ENCODE data around the gene GLUD1.
A peak's percentile ranks its signal among the peaks of the same experiment; 100 is the strongest.
"Not testable (repeated sequence)": the region's sequence is repeated elsewhere in the genome, so short reads cannot be mapped to it uniquely, and the experiment has no call there.

GLUD1 gene

DNA sequence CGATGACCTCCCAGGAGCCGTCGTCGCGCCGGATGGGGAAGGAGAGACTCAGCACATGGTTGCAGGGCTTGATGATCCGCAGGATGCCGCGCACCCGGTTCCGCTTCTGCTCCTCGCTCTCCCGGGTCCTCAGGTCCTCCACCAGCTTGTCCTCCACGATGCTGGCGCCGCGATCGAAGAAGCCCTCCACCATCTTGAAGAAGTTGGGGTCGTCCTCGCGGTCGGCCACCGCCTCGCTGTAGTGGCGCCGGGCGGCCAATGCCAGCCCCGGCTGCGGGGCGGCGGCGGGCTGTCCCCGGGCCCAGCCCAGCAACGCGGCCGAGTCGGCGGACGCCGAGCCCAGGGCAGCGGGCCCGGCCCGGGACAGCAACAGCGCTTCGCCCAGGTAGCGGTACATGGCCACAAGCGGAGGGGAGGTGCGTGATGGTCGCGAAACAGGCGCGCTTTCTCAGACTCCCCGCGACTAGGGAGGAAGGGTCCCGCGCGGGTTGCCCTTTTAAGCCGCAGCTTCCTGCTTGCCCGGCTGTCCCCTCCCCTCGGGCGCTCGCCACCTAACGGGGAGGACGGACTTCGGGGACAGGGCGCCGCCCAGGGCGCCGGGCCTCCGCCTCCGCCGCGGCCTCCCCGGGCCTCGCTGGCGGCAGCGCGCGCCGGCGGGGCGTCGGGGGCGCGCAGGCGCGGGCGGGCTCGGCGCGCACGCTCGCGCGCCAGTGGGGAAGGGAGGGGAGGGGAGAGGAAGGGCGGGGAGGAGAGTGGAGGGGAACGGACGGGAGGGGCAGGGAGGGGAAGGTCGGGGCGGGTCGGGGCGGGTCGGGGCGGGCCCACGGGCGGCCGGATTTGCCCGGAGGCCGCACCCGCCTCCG lies at the start of gene GLUD1, which contains the start of gene SHLD2:
Gene GLUD1, minus strand, starts transcription at position 471 of the 863 bp plus-strand sequence. Its CDS starts 74 bp downstream, at position 397.
Gene SHLD2, plus strand, starts transcription at position 834 of the 863 bp plus-strand sequence. CDS start 56,149 bp downstream, outside the sequence.
- Histone ChIP-seq H3K79me2 (ENCODE audit: control insufficient read depth, low read length) (peaks cover 88% of the 10 kb centered on the region), H3K4me1 (ENCODE audit: control insufficient read depth, low read length) (peaks cover 44% of the 10 kb centered on the region), H3K27me3 (ENCODE audit: control insufficient read depth, low read length) (no peaks in the 10 kb centered on the region), H3F3A (ENCODE audit: control insufficient read depth, insufficient read depth) (no peaks in the 10 kb centered on the region), H3K27ac (ENCODE audit: low read depth, low read length) (peak within 1 kb of the TSS; percentile 78), H3K9me3 (ENCODE audit: control insufficient read depth, insufficient read depth, low read length) (no peaks in the 10 kb centered on the region), H3K4me2 (ENCODE audit: low read length) (peak within 1 kb of the TSS; percentile 89), H4K20me1 (ENCODE audit: control insufficient read depth, insufficient read depth, low read depth, low read length) (peaks cover 24% of the 10 kb centered on the region), H3K4me3 (ENCODE audit: low read length) (peak within 1 kb of the TSS; percentile 93), H3K9me2 (replicated peaks; ENCODE audit: control insufficient read depth, low read length) (no peaks in the 10 kb centered on the region), H3K36me3 (ENCODE audit: control insufficient read depth, low read length) (peaks cover 57% of the 10 kb centered on the region)
- TF ChIP-seq, protein P1, sequence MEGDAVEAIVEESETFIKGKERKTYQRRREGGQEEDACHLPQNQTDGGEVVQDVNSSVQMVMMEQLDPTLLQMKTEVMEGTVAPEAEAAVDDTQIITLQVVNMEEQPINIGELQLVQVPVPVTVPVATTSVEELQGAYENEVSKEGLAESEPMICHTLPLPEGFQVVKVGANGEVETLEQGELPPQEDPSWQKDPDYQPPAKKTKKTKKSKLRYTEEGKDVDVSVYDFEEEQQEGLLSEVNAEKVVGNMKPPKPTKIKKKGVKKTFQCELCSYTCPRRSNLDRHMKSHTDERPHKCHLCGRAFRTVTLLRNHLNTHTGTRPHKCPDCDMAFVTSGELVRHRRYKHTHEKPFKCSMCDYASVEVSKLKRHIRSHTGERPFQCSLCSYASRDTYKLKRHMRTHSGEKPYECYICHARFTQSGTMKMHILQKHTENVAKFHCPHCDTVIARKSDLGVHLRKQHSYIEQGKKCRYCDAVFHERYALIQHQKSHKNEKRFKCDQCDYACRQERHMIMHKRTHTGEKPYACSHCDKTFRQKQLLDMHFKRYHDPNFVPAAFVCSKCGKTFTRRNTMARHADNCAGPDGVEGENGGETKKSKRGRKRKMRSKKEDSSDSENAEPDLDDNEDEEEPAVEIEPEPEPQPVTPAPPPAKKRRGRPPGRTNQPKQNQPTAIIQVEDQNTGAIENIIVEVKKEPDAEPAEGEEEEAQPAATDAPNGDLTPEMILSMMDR (IDR thresholded peaks at IDR 0.05; ENCODE audit: low read depth, low read length, poor library complexity, severe bottlenecking) = no peak
- TF ChIP-seq EZH2phosphoT487 (IDR thresholded peaks at IDR 0.05; ENCODE audit: borderline replicate concordance, low read length) = no peak

DNA sequence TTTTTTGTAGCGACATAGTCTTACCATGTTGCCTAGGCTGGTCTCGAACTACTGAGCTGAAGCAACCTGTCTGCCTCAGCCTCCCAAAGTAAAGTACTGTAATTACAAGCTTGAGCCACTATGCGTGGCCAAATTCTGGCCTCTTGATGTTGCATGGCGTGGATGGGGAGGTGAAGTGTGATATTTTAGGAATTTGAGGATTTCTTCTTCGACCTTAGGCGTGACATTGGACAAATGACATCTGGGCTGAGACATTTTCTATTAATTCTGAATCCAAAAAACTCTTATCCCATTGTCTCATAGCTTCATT lies 48.4 kb upstream of the GLUD1 start:
- not testable (repeated sequence) for H4K20me1 ChIP-seq (ENCODE audit: control insufficient read depth, insufficient read depth, low read depth, low read length); H3K27me3 ChIP-seq (ENCODE audit: control insufficient read depth, low read length); H3K27ac ChIP-seq (ENCODE audit: low read depth, low read length); H3K9me2 ChIP-seq (replicated peaks; ENCODE audit: control insufficient read depth, low read length); H3F3A ChIP-seq (ENCODE audit: control insufficient read depth, insufficient read depth); H3K4me2 ChIP-seq (ENCODE audit: low read length); H3K9me3 ChIP-seq (ENCODE audit: control insufficient read depth, insufficient read depth, low read length); H3K4me3 ChIP-seq (ENCODE audit: low read length); H3K4me1 ChIP-seq (ENCODE audit: control insufficient read depth, low read length); H3K79me2 ChIP-seq (ENCODE audit: control insufficient read depth, low read length); H3K36me3 ChIP-seq (ENCODE audit: control insufficient read depth, low read length)

DNA sequence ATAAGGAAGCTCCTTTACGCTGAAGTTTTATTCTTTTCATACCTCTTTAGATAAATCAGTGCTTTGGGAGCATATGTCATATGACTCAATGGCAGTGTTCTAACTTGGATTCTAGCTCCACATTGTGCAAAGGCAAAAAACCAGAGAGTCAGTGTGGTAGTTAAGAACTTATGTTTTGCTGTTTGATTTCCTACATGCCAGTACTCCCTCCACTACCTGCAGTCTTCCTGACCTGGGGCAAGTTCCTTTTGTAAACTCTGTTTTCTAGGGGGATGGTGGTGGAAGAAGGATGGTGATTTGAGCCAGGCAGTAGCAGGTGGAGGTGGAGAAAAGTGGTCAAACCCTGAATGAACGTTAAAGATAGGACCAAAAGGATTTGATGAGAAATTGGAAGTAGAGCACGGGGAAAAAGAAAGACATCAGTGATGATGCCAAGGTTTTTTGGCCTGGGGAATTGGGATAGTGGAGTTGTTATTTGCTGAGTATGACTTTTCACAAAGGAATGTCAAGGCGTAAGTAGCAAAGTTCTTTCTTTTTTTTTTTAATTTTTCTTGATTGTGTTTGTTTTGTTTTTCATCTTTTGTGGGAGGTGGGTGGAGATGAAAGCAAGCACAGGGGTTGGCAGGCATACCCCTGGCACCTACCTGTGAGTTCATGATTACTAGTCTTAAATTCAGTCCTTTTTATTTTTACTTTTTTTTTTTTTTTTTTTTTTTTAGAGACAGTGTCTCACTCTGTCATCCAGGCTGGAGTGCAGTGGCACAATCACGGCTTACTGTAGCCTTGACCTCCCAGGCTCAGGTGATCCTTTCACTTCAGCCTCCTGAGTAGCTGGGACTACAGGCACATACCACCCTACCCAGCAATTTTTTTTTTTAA lies 47.8 kb upstream of the GLUD1 start:
- H3K9me3 ChIP-seq (ENCODE audit: control insufficient read depth, insufficient read depth, low read length); H3K4me3 ChIP-seq (ENCODE audit: low read length); H3K4me1 ChIP-seq (ENCODE audit: control insufficient read depth, low read length); H3K27me3 ChIP-seq (ENCODE audit: control insufficient read depth, low read length); H3K4me2 ChIP-seq (ENCODE audit: low read length); H3K79me2 ChIP-seq (ENCODE audit: control insufficient read depth, low read length); H3K27ac ChIP-seq (ENCODE audit: low read depth, low read length); H3K36me3 ChIP-seq (ENCODE audit: control insufficient read depth, low read length); H3F3A ChIP-seq (ENCODE audit: control insufficient read depth, insufficient read depth); H4K20me1 ChIP-seq (ENCODE audit: control insufficient read depth, insufficient read depth, low read depth, low read length); H3K9me2 ChIP-seq (replicated peaks; ENCODE audit: control insufficient read depth, low read length): not testable (repeated sequence)

DNA sequence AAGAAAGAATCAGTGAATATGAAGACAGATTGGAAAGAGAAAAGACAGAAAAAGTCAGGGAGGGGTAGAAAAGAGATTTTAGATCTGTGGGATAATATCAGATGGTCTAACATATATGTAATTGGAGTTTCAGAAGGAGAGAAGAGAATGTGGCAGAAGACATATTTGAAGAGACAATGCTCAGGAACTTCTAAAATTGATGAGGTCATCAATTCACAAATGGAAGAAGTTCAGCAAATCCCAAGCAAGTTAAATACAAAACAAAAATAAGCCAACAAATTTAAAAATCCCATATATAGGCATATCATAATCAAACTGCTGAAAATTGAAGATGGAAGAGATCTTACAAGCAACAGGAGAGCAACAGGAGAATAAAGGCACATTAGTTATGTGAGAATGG lies 42.8 kb upstream of the GLUD1 start:
- not testable (repeated sequence) for H4K20me1 ChIP-seq (ENCODE audit: control insufficient read depth, insufficient read depth, low read depth, low read length); H3K79me2 ChIP-seq (ENCODE audit: control insufficient read depth, low read length); H3F3A ChIP-seq (ENCODE audit: control insufficient read depth, insufficient read depth); H3K4me3 ChIP-seq (ENCODE audit: low read length); H3K9me2 ChIP-seq (replicated peaks; ENCODE audit: control insufficient read depth, low read length); H3K27me3 ChIP-seq (ENCODE audit: control insufficient read depth, low read length); H3K4me1 ChIP-seq (ENCODE audit: control insufficient read depth, low read length); H3K27ac ChIP-seq (ENCODE audit: low read depth, low read length); H3K36me3 ChIP-seq (ENCODE audit: control insufficient read depth, low read length); H3K9me3 ChIP-seq (ENCODE audit: control insufficient read depth, insufficient read depth, low read length); H3K4me2 ChIP-seq (ENCODE audit: low read length)

DNA sequence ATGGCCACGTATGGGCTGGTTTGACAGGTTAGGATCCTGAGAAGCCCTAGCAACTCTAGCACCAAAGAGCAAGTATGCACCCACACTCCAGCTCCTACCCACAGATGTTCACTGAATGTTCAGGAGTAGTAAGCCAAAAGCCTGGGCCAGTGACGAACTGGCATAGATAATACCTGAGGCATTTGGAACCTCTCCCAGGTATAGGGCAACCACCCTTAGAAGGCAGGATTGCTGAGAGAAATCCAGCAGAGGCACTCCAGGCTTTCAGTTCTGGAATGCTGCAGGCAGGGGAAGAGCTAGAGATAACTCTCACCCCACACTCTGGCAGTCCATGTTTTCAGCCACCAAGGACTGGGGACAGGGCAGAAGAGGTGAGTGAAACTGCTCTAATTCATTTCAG lies 39.8 kb upstream of the GLUD1 start:
- H3K36me3 ChIP-seq (ENCODE audit: control insufficient read depth, low read length); H3K27me3 ChIP-seq (ENCODE audit: control insufficient read depth, low read length); H3K4me2 ChIP-seq (ENCODE audit: low read length); H3K9me2 ChIP-seq (replicated peaks; ENCODE audit: control insufficient read depth, low read length); H3K9me3 ChIP-seq (ENCODE audit: control insufficient read depth, insufficient read depth, low read length); H3F3A ChIP-seq (ENCODE audit: control insufficient read depth, insufficient read depth); H3K79me2 ChIP-seq (ENCODE audit: control insufficient read depth, low read length); H4K20me1 ChIP-seq (ENCODE audit: control insufficient read depth, insufficient read depth, low read depth, low read length); H3K4me3 ChIP-seq (ENCODE audit: low read length); H3K27ac ChIP-seq (ENCODE audit: low read depth, low read length): not testable (repeated sequence)
- peaks cover 13% of the 10 kb centered on the region for H3K4me1 ChIP-seq (ENCODE audit: control insufficient read depth, low read length)

DNA sequence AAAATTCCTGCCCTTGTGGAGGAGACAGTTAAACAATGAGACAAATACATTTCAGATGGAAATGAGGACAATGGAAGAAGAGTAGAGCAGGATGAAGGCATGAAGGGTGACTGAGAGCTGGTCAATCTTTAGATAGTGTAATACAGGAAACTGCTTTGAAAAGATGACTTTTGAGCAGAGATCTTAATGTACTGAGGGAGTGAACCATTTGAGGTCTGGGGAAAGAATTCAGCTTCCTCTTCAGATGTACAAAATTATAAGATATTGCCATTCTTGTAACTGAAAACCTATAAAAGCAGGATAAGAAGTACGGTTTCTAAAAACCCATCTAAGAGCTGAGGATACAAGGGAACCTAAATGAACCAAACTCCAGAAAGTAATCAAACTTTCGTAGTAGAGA lies 39.3 kb upstream of the GLUD1 start:
- not testable (repeated sequence) for H3K9me3 ChIP-seq (ENCODE audit: control insufficient read depth, insufficient read depth, low read length); H3K79me2 ChIP-seq (ENCODE audit: control insufficient read depth, low read length); H3K27me3 ChIP-seq (ENCODE audit: control insufficient read depth, low read length); H3F3A ChIP-seq (ENCODE audit: control insufficient read depth, insufficient read depth); H4K20me1 ChIP-seq (ENCODE audit: control insufficient read depth, insufficient read depth, low read depth, low read length); H3K36me3 ChIP-seq (ENCODE audit: control insufficient read depth, low read length); H3K9me2 ChIP-seq (replicated peaks; ENCODE audit: control insufficient read depth, low read length); H3K4me3 ChIP-seq (ENCODE audit: low read length); H3K27ac ChIP-seq (ENCODE audit: low read depth, low read length); H3K4me2 ChIP-seq (ENCODE audit: low read length)
- peaks cover 13% of the 10 kb centered on the region for H3K4me1 ChIP-seq (ENCODE audit: control insufficient read depth, low read length)

DNA sequence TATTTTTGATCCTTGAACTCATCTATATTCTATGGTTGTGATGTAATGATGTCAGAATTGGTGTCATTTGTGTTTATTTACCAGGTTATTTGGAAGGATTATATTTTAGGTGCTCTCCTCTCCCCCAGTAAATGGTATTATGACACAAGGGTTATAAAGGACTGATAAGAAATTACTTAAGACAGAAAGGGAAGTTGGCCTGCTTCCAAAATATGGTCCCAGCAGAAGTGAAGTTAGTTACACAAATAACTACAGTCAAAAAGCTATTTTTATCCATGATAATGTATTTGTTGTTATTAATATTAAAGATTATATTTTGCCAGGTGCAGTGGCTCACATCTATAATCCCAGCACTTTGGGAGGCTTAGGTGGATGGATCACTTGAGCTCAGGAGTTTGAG lies 37.5 kb upstream of the GLUD1 start:
- peaks cover 13% of the 10 kb centered on the region for H3K4me1 ChIP-seq (ENCODE audit: control insufficient read depth, low read length)
- peak overlapping the region; percentile 33; the same call in 1 of the 2 replicates for H3K4me2 ChIP-seq (ENCODE audit: low read length)
- H4K20me1 ChIP-seq (ENCODE audit: control insufficient read depth, insufficient read depth, low read depth, low read length) = not testable (repeated sequence)

More for the DNA sequence above, 37.5 kb upstream of the GLUD1 start:
- H3K9me2 ChIP-seq (replicated peaks; ENCODE audit: control insufficient read depth, low read length); H3K79me2 ChIP-seq (ENCODE audit: control insufficient read depth, low read length); H3K27me3 ChIP-seq (ENCODE audit: control insufficient read depth, low read length); H3K36me3 ChIP-seq (ENCODE audit: control insufficient read depth, low read length); H3K9me3 ChIP-seq (ENCODE audit: control insufficient read depth, insufficient read depth, low read length); H3K27ac ChIP-seq (ENCODE audit: low read depth, low read length); H3F3A ChIP-seq (ENCODE audit: control insufficient read depth, insufficient read depth); H3K4me3 ChIP-seq (ENCODE audit: low read length): not testable (repeated sequence)
